ENCODE results near the gene PRKCE.

The PRKCE gene

DNA sequence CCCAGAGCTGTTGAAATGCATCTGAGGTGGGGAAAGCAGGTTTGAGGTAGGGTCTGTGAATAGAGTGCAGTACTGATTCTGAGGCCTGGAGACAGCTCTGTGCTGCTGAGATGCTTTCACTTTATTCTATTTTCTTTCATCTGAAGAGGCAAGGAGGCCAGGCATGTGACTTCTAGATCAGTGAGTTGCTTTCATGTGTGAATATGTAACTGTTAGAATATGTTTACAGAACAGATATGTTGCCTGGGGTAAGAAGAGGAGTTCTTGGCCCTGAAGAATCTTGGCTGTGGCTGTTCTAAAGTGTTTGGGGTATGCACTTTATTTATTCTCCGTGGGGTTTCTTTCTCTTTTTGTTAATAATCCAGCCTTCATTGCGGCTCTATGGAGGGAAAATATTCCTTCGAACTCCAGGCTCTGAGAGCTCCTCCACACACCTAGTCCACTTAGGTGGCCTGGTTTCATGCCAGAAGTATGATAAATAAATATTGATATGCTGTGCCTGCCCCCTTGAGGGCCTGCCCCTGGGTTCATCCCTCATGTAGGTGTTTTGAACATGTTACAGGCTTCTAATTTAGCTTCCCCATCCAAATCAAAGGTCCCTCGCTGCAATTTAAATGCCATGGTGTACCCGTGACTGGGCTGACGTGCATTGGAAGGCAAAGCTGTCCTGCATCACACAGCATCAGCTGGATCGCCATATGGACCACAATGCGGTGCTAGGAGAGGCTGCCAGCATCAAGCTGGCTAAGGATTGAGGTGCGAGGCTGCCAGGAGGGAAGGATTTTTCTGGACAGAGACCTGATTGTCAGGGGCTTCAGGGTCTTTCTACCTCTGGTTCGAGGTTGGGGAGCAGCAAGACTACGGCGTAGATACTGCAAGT lies 102.9 kb downstream of the PRKCE start:
- H3K27me3 Mint-ChIP-seq (ENCODE audit: low read depth): no peaks in the 10 kb centered on the region
- peaks cover 24% of the 10 kb centered on the region for H3K4me1 Mint-ChIP-seq

GRCh38 chr2:45755585-45756335 lies 104.3 kb downstream of the PRKCE start:
- TF ChIP-seq CTCF (IDR thresholded peaks at IDR 0.05; ENCODE audit: unreplicated experiment in 3 of 3): no peak
- Mint-ChIP-seq H3K4me1 (peaks cover 36% of the 10 kb centered on the region), H3K9me3 (peaks cover 2% of the 10 kb centered on the region), H3K27ac (no peak overlapping the region), H3K36me3 (ENCODE audit: low read depth) (no peaks in the 10 kb centered on the region), H3K27me3 (ENCODE audit: low read depth) (no peaks in the 10 kb centered on the region), H3K4me3 (no peak overlapping the region)

More for the DNA sequence above, 102.9 kb downstream of the PRKCE start:
- H3K9me3 Mint-ChIP-seq: peaks cover 2% of the 10 kb centered on the region
- no peaks in the 10 kb centered on the region for H3K36me3 Mint-ChIP-seq (ENCODE audit: low read depth)
- no peak for TF ChIP-seq CTCF (IDR thresholded peaks at IDR 0.05; ENCODE audit: unreplicated experiment in 3 of 3)
- H3K27ac Mint-ChIP-seq: peak overlapping the region in 1 of 3 experiments; percentile 79
- H3K4me3 Mint-ChIP-seq: no peak overlapping the region

DNA sequence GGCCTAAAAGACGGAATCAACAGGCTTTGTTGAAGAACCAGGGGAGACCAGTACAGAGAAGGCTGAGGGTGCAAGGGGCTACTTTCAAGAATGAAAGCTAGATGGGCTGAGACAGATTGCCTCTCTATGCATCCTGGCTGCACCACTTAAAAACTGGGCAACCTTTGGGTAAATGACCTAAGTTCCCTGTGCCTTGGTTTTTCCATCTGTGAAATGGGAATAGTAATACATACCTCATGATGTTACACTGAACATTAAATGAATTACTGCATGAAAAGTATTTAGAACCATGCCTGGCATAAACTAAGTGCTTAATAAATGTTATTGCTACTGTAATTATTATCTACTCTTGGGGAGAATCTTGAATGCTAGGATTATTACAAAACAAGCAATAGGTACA lies 106.5 kb downstream of the PRKCE start:
- Mint-ChIP-seq H3K9me3 (no peaks in the 10 kb centered on the region), H3K4me3 (no peak overlapping the region), H3K36me3 (ENCODE audit: low read depth) (no peaks in the 10 kb centered on the region), H3K27me3 (ENCODE audit: low read depth) (no peaks in the 10 kb centered on the region), H3K27ac (no peak overlapping the region), H3K4me1 (peaks cover 48% of the 10 kb centered on the region)
- TF ChIP-seq CTCF (IDR thresholded peaks at IDR 0.05; ENCODE audit: unreplicated experiment in 3 of 3): no peak

DNA sequence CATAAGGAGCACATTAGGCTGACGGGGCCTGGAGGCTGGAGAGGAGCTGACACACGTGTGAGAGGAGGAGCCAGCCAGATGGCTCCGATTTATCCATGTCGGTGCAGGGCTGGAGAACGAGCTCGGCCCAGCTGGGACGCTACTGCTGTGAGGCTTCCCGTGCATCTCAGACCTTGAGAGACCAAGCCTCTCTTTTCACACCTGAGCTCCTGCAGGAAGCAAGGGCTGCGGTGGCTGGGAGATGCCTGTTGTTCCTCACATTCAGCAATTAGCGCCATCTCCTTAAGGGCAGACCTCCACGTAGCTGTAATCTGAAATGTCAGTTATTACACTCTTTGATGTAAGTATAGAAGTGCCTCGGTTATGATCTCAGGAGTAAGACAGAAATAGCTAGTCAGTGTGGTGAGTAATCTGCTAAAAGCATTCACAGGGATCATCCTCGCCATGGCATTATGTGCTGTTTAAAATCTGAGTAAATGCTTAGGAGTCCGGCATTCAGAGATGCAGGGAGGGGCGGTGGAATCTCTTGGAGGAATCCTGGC lies 107.9 kb downstream of the PRKCE start:
- Mint-ChIP-seq H3K27ac (peak overlapping the region in 2 of 3 experiments; percentile 25 to 49), H3K4me1 (peaks cover 44% of the 10 kb centered on the region), H3K9me3 (no peaks in the 10 kb centered on the region), H3K36me3 (ENCODE audit: low read depth) (no peaks in the 10 kb centered on the region), H3K4me3 (peak overlapping the region in 1 of 3 experiments; percentile 12), H3K27me3 (ENCODE audit: low read depth) (no peaks in the 10 kb centered on the region)
- no peak for TF ChIP-seq CTCF (IDR thresholded peaks at IDR 0.05; ENCODE audit: unreplicated experiment in 3 of 3)

DNA sequence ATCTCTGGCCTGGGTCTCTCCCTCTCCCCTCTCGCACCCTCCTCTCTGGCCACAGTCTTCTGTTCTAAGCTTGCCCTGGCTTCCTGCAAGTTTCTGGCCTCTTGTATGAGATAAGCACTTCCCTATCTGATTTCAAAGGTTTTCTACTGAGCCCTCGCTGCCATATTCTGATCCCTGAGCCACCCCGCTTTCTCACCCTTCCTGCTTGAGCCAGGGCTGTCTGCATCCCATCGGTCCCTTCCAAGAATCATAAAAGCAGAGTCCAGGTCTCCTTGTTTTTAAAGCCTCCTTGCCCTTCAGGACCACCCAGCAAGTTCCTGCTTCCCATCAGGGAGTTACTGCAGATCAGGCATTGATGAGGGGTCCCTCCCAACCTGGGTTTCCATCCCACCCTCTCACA lies 110.2 kb downstream of the PRKCE start:
- peaks cover 59% of the 10 kb centered on the region for H3K4me1 Mint-ChIP-seq
- H3K27ac Mint-ChIP-seq: peak overlapping the region in 2 of 3 experiments; percentile 71 to 79
- no peaks in the 10 kb centered on the region for H3K27me3 Mint-ChIP-seq (ENCODE audit: low read depth)
- no peaks in the 10 kb centered on the region for H3K9me3 Mint-ChIP-seq
- no peak for TF ChIP-seq CTCF (IDR thresholded peaks at IDR 0.05; ENCODE audit: unreplicated experiment in 3 of 3)
- no peak overlapping the region for H3K4me3 Mint-ChIP-seq
- H3K36me3 Mint-ChIP-seq (ENCODE audit: low read depth): no peaks in the 10 kb centered on the region

Measured in nephron (organoid).